ENCODE results near the gene RLF. TPM values are rescaled to one million over a fixed set of nuclear protein-coding genes. Genes with fewer than 3 reads are reported as not detected.

RLF gene
- total RNA-seq, 1 experiment from 2014 or later, result 15.7 TPM

- H3K4me1 ChIP-seq (ENCODE audit: control insufficient read depth, insufficient read depth, low read length), result 0 out of 2 replicates have a peak, but pooled peaks cover 6% of the 10 kb centered on the region
- intact Hi-C loops (cut with micrococcal nuclease; ENCODE audit: unreplicated experiment), result no loop called here
- DNase-seq (ENCODE audit: low read depth, low spot score) (no peak), ATAC-seq (0 out of 2 replicates have a peak, but pooled peaks have one; percentile 70)
- in situ Hi-C loops (cut with HindIII; ENCODE audit: low pct_unique_long_range_greater_than_20kb, low sequenced_read_pairs), result no loop called here
- H3K36me3 ChIP-seq (ENCODE audit: control insufficient read depth, insufficient read depth, low read length), result no peaks in the 10 kb centered on the region
- no peaks in the 10 kb centered on the region for H3K9me3 ChIP-seq (ENCODE audit: control insufficient read depth, insufficient read depth, low read depth, low read length)
- H3K4me3 ChIP-seq (ENCODE audit: low read depth in 2 of 2, low read length in 2 of 2), result no peak overlapping the region
- POLR2A ChIA-PET, result interaction anchor here (0.6 kb wide), 1 partner anchor 33 kb away, joined by 7 read pairs; no protein-coding TSS in a partner anchor
- H3K27me3 ChIP-seq (ENCODE audit: control insufficient read depth, insufficient read depth, low read length), result no peaks in the 10 kb centered on the region
- CTCF ChIA-PET, result interaction anchor here (0.6 kb wide), 1 partner anchor 160 kb away, joined by 3 read pairs; no protein-coding TSS in a partner anchor
- no TSS peak for BruUV-seq (replicated peaks)
- no peak for TF ChIP-seq REST (IDR thresholded peaks at IDR 0.05; ENCODE audit: insufficient read depth in 1 of 2, low read depth in 2 of 2, low read length in 1 of 2)
- no peak for TF ChIP-seq SIN3A (IDR thresholded peaks at IDR 0.05; ENCODE audit: borderline replicate concordance, insufficient read depth, low read depth, low read length)
- TF ChIP-seq CTCF (IDR thresholded peaks at IDR 0.05), result peak; percentile 29; the same call in 1 of the 2 replicates
- TF ChIP-seq POLR2AphosphoS5 (IDR thresholded peaks at IDR 0.05; ENCODE audit: low read depth, low read length), result no peak
- no peak overlapping the region for H3K27ac ChIP-seq (ENCODE audit: low read length)
Measured at GRCh38 chr1:40183055-40183710, 22.0 kb downstream of the RLF start.

- in situ Hi-C loops (cut with HindIII; ENCODE audit: low pct_unique_long_range_greater_than_20kb, low sequenced_read_pairs), result no loop called here
- H3K27me3 ChIP-seq (ENCODE audit: control insufficient read depth, insufficient read depth, low read length), result no peaks in the 10 kb centered on the region
- H3K27ac ChIP-seq (ENCODE audit: low read length), result no peak overlapping the region
- CTCF ChIA-PET, result no interaction called here
- no peak for ATAC-seq
- POLR2A ChIA-PET, result no interaction called here
- intact Hi-C loops (cut with micrococcal nuclease; ENCODE audit: unreplicated experiment), result no loop called here
- 0 out of 2 replicates have a peak, but pooled peaks cover 6% of the 10 kb centered on the region for H3K4me1 ChIP-seq (ENCODE audit: control insufficient read depth, insufficient read depth, low read length)
- H3K36me3 ChIP-seq (ENCODE audit: control insufficient read depth, insufficient read depth, low read length), result no peaks in the 10 kb centered on the region
- H3K4me3 ChIP-seq (ENCODE audit: low read depth in 2 of 2, low read length in 2 of 2), result no peak overlapping the region
- DNase-seq (ENCODE audit: low read depth, low spot score), result no peak
- no TSS peak for BruUV-seq (replicated peaks)
- no peaks in the 10 kb centered on the region for H3K9me3 ChIP-seq (ENCODE audit: control insufficient read depth, insufficient read depth, low read depth, low read length)
- no peak for TF ChIP-seq TCF7L2 (IDR thresholded peaks at IDR 0.05; ENCODE audit: low read depth, low read length)
- TF ChIP-seq SIN3A (IDR thresholded peaks at IDR 0.05; ENCODE audit: borderline replicate concordance, insufficient read depth, low read depth, low read length), result no peak
- TF ChIP-seq POLR2AphosphoS5 (IDR thresholded peaks at IDR 0.05; ENCODE audit: low read depth, low read length), result no peak
- no peak for TF ChIP-seq REST (IDR thresholded peaks at IDR 0.05; ENCODE audit: insufficient read depth in 1 of 2, low read depth in 2 of 2, low read length in 1 of 2)
- TF ChIP-seq CTCF (IDR thresholded peaks at IDR 0.05), result no peak
Measured at GRCh38 chr1:40184193-40184592, 23.0 kb downstream of the RLF start.
